ENCODE measurements around the gene E2F2. TPM values are rescaled to one million over a fixed set of nuclear protein-coding genes. Genes with fewer than 3 reads are reported as not detected.

The E2F2 gene
- total and polyA plus RNA-seq, 7 donors, result 0.03 to 0.32 (median 0.06) TPM; not detected in 2

- DNase-seq (no peak), ATAC-seq (peak; percentile 7 to 26 (median 12))
- Histone ChIP-seq H3K36me3 (ENCODE audit: insufficient read depth in 1 of 2, low read depth in 1 of 2) (no peaks in the 10 kb centered on the region), H3K4me1 (peaks cover 17% of the 10 kb centered on the region), H3K27me3 (ENCODE audit: insufficient read depth in 3 of 3, low read length in 2 of 3) (peaks cover 0 to 4% (median 0%) of the 10 kb centered on the region in 3 donors), H3K9me3 (no peaks in the 10 kb centered on the region), H3K4me3 (peak overlapping the region; percentile 83), H3K27ac (peak overlapping the region; percentile 75)
- TF ChIP-seq, protein P1, sequence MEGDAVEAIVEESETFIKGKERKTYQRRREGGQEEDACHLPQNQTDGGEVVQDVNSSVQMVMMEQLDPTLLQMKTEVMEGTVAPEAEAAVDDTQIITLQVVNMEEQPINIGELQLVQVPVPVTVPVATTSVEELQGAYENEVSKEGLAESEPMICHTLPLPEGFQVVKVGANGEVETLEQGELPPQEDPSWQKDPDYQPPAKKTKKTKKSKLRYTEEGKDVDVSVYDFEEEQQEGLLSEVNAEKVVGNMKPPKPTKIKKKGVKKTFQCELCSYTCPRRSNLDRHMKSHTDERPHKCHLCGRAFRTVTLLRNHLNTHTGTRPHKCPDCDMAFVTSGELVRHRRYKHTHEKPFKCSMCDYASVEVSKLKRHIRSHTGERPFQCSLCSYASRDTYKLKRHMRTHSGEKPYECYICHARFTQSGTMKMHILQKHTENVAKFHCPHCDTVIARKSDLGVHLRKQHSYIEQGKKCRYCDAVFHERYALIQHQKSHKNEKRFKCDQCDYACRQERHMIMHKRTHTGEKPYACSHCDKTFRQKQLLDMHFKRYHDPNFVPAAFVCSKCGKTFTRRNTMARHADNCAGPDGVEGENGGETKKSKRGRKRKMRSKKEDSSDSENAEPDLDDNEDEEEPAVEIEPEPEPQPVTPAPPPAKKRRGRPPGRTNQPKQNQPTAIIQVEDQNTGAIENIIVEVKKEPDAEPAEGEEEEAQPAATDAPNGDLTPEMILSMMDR (IDR thresholded peaks at IDR 0.05), result no peak
- WGBS, 3 donors, result 68 to 75% (median 68%) methylated on average over 12 to 15 of the region's 15 CpGs
- intact Hi-C loops (cut with DNase I), result no loop called here
These were observed 36.6 kb upstream of the E2F2 start for GRCh38 chr1:23567629-23567995.

- intact Hi-C loops (cut with DNase I), result no loop called here
- Histone ChIP-seq H3K4me1 (peaks cover 28% of the 10 kb centered on the region), H3K27me3 (ENCODE audit: insufficient read depth in 3 of 3, low read length in 2 of 3) (peaks cover 0 to 4% (median 0%) of the 10 kb centered on the region in 3 donors), H3K9me3 (no peaks in the 10 kb centered on the region), H3K27ac (no peak overlapping the region), H3K36me3 (ENCODE audit: insufficient read depth in 1 of 2, low read depth in 1 of 2) (no peaks in the 10 kb centered on the region), H3K4me3 (no peak overlapping the region)
- ATAC-seq (no peak), DNase-seq (no peak)
- TF ChIP-seq, protein P1 (IDR thresholded peaks at IDR 0.05), result no peak
- WGBS, 3 donors, result 82 to 86% (median 85%) methylated on average over 6 of the region's 6 CpGs
These were observed 35.3 kb upstream of the E2F2 start for GRCh38 chr1:23566304-23566703.

GRCh38 chr1:23565776-23566175, 34.7 kb upstream of the E2F2 start:
- H3K4me1 ChIP-seq, result peaks cover 33% of the 10 kb centered on the region
- H3K4me3 ChIP-seq, result no peak overlapping the region
- no peaks in the 10 kb centered on the region for H3K9me3 ChIP-seq
- no peak for ATAC-seq
- DNase-seq, result no peak
- intact Hi-C loops (cut with DNase I), result no loop called here
- H3K27me3 ChIP-seq (ENCODE audit: insufficient read depth in 3 of 3, low read length in 2 of 3), result peaks cover 0 to 4% (median 0%) of the 10 kb centered on the region in 3 donors
- TF ChIP-seq, protein P1 (IDR thresholded peaks at IDR 0.05), result no peak
- no peaks in the 10 kb centered on the region for H3K36me3 ChIP-seq (ENCODE audit: insufficient read depth in 1 of 2, low read depth in 1 of 2)
- 84 to 91% (median 90%) methylated on average over 3 of the region's 3 CpGs for WGBS, 3 donors
- no peak overlapping the region for H3K27ac ChIP-seq

- H3K4me3 ChIP-seq, result no peak overlapping the region
- intact Hi-C loops (cut with DNase I), result no loop called here
- TF ChIP-seq, protein P1 (IDR thresholded peaks at IDR 0.05), result no peak
- no peak for DNase-seq
- no peaks in the 10 kb centered on the region for H3K36me3 ChIP-seq (ENCODE audit: insufficient read depth in 1 of 2, low read depth in 1 of 2)
- peaks cover 35% of the 10 kb centered on the region for H3K4me1 ChIP-seq
- no peak for ATAC-seq
- no peaks in the 10 kb centered on the region for H3K9me3 ChIP-seq
- WGBS, 3 donors, result 55 to 73% (median 56%) methylated on average over 10 of the region's 10 CpGs
- H3K27ac ChIP-seq, result peak overlapping the region; percentile 79
- H3K27me3 ChIP-seq (ENCODE audit: insufficient read depth in 3 of 3, low read length in 2 of 3), result peaks cover 0 to 4% (median 0%) of the 10 kb centered on the region in 3 donors
These were observed 33.6 kb upstream of the E2F2 start for GRCh38 chr1:23564529-23565122.
